Measurements from ENCODE around the gene SLC7A14.

DNA sequence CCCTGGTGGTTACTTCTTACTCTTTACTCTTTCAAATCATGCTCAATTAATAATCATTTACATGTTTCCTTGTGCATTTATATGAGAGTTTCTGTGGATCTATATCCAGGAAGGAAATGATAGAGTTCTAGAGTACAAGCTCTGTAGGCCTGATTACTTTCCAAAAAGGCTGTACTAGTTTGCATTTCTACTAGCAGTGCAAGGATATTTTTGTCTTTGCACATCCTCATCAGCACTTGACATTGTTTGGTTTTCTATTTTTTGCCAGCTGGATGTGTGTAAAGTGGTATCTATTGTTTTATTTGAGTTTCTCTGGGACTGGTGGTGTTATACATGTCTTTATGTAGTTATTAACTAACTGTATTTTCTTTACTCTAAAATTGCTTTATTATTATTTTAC lies 19.6 kb upstream of the SLC7A14 start:
- TF ChIP-seq, protein P1, sequence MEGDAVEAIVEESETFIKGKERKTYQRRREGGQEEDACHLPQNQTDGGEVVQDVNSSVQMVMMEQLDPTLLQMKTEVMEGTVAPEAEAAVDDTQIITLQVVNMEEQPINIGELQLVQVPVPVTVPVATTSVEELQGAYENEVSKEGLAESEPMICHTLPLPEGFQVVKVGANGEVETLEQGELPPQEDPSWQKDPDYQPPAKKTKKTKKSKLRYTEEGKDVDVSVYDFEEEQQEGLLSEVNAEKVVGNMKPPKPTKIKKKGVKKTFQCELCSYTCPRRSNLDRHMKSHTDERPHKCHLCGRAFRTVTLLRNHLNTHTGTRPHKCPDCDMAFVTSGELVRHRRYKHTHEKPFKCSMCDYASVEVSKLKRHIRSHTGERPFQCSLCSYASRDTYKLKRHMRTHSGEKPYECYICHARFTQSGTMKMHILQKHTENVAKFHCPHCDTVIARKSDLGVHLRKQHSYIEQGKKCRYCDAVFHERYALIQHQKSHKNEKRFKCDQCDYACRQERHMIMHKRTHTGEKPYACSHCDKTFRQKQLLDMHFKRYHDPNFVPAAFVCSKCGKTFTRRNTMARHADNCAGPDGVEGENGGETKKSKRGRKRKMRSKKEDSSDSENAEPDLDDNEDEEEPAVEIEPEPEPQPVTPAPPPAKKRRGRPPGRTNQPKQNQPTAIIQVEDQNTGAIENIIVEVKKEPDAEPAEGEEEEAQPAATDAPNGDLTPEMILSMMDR (IDR thresholded peaks at IDR 0.05; ENCODE audit: borderline replicate concordance, extremely low read depth, low read length, poor library complexity, severe bottlenecking) = no peak
- no peak for TF ChIP-seq EZH2 (IDR thresholded peaks at IDR 0.05; ENCODE audit: borderline replicate concordance, low read depth, low read length, severe bottlenecking)
